ENCODE results near the gene HPDL.

GRCh38 chr1:45321444-45321843 lies 5.3 kb upstream of the HPDL start:
- TF ChIP-seq POLR2A (IDR thresholded peaks at IDR 0.05; ENCODE audit: extremely low read depth, insufficient read length) (no peak), CTCF (IDR thresholded peaks at IDR 0.05; ENCODE audit: low read depth, low read length) (no peak), MAX (IDR thresholded peaks at IDR 0.05; ENCODE audit: low read depth, low read length) (no peak), MYC (IDR thresholded peaks at IDR 0.05; ENCODE audit: low read depth, low read length) (no peak)

Data from NB4 (cell line).